Uterus (tissue), 2 donors: ENCODE measurements around the gene LIPN.
A peak's percentile ranks its signal among the peaks of the same experiment; 100 is the strongest.

Experiments used
- POLR2A ChIP-seq, 2 donors: fragments of 450-650 bp; IDR thresholded peaks; one replicate each; pipeline ENCODE4 v1.6.1; 2016; ENCODE audit warnings: antibody characterized with exemption in 2 of 2, mild to moderate bottlenecking in 1 of 2, moderate library complexity in 1 of 2
- TF ChIP-seq, protein P1 (sequence below), 4 experiments: fragments of 200-600 bp in 2 of 4; fragments of 450-650 bp in 2 of 4; sonication (generic) in 2 of 4; IDR thresholded peaks; one replicate each; pipeline ENCODE4 v1.5.1; 2016 to 2019; ENCODE audit warnings: antibody characterized with exemption in 4 of 4, mild to moderate bottlenecking in 2 of 4, moderate library complexity in 1 of 4

DNA sequence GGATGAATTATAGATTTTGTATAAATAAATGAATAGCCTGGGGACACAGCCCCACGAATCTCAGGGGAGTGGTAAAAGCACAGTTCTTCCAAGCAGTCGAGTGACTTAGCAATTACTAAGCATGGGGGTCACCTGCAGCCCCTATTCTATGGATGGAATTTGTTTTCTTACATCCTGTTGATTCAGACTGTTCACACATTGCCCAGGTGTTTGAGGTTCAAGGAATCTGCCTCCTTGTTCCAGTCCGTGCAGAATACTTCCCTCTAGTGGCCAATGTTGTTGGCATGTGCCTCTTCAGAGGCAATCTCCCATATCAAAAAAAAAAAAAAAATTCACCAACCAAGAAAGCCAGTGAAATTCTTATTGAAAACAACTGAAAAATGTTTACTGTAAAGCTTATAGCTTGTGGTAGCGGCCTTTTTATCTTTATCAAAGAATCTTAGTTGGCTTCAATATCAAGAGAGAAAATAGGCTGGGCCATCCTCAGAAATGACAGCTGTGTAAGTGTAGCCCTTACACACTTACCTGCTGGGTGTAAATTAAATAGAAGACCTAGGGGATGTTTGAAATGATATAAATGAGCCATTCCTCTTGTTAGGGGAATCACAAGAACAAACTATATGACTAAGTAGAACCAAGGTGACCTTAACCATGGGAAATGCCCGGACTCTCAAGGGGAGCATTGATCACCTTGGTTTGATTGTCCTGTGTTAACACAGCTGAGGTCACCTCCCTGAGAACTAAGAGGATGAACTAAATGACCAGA, 50.6 kb downstream of the LIPN start:
- TF ChIP-seq, protein P1, sequence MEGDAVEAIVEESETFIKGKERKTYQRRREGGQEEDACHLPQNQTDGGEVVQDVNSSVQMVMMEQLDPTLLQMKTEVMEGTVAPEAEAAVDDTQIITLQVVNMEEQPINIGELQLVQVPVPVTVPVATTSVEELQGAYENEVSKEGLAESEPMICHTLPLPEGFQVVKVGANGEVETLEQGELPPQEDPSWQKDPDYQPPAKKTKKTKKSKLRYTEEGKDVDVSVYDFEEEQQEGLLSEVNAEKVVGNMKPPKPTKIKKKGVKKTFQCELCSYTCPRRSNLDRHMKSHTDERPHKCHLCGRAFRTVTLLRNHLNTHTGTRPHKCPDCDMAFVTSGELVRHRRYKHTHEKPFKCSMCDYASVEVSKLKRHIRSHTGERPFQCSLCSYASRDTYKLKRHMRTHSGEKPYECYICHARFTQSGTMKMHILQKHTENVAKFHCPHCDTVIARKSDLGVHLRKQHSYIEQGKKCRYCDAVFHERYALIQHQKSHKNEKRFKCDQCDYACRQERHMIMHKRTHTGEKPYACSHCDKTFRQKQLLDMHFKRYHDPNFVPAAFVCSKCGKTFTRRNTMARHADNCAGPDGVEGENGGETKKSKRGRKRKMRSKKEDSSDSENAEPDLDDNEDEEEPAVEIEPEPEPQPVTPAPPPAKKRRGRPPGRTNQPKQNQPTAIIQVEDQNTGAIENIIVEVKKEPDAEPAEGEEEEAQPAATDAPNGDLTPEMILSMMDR (IDR thresholded peaks at IDR 0.05): peak; percentile 27 to 45 (median 30)
- no peak for TF ChIP-seq POLR2A (IDR thresholded peaks at IDR 0.05)
